ENCODE data around the gene SYNE1. TPM values are rescaled to one million over a fixed set of nuclear protein-coding genes. Genes with fewer than 3 reads are reported as not detected.
"Not testable (repeated sequence)": the region's sequence is repeated elsewhere in the genome, so short reads cannot be mapped to it uniquely, and the experiment has no call there.

The SYNE1 gene
- total and polyA plus RNA-seq, 11 donors = 25.0 to 178 (median 112) TPM

DNA sequence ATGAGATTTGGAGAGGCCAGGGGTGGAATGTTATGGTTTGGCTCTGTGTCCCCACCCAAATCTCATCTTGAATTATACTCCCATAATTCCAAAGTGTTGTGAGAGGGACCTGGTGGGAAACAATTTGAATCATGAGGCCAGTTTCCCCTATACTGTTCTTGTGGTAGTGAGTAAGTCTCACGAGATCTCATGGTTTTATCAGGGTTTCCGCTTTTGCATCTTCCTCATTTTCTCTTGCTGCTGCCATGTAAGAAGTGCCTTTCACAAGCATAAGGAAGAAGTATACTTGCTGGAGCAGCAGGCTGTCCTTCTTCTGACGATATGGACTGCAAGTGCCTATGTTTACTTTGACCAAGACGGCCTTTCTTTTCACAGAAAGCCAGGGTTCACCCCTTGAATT is 559.2 kb downstream of the SYNE1 start:
- peaks cover 0 to 26% (median 12%) of the 10 kb centered on the region in 12 donors for H3K9me3 ChIP-seq
- no peaks in the 10 kb centered on the region for H3K4me1 ChIP-seq
- no peak for ATAC-seq
- no peak overlapping the region for H3K4me3 ChIP-seq
- no peak overlapping the region for H3K27ac ChIP-seq
- DNase-seq = no peak
- 84 to 93% (median 88%) methylated on average over 4 of the region's 4 CpGs for whole genome bisulfite sequencing, 4 donors
- H3K27me3 ChIP-seq = no peaks in the 10 kb centered on the region
- intact Hi-C loops (cut with DNase I) = no loop called here
- no peaks in the 10 kb centered on the region for H3K36me3 ChIP-seq
- TF ChIP-seq, protein P1, sequence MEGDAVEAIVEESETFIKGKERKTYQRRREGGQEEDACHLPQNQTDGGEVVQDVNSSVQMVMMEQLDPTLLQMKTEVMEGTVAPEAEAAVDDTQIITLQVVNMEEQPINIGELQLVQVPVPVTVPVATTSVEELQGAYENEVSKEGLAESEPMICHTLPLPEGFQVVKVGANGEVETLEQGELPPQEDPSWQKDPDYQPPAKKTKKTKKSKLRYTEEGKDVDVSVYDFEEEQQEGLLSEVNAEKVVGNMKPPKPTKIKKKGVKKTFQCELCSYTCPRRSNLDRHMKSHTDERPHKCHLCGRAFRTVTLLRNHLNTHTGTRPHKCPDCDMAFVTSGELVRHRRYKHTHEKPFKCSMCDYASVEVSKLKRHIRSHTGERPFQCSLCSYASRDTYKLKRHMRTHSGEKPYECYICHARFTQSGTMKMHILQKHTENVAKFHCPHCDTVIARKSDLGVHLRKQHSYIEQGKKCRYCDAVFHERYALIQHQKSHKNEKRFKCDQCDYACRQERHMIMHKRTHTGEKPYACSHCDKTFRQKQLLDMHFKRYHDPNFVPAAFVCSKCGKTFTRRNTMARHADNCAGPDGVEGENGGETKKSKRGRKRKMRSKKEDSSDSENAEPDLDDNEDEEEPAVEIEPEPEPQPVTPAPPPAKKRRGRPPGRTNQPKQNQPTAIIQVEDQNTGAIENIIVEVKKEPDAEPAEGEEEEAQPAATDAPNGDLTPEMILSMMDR (IDR thresholded peaks at IDR 0.05) = no peak
- no peak for TF ChIP-seq POLR2A (IDR thresholded peaks at IDR 0.05)

DNA sequence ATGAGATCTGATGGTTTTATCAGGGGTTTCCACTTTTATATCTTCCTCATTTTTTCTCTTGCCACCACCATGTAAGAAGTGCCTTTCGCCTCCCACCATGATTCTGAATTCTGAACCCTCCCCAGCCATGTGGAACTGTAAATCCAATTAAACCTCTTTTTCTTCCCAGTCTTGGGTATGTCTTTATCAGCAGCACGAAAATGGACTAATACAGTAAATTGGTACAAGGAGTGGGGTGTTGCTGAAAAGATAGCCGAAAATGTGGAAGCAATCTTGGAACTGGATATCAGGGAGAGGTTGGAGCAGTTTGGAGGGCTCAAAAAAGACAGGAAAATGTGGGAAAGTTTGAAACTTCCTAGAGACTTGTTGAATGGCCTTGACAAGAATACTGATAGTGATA is 560.9 kb downstream of the SYNE1 start:
- H3K36me3 ChIP-seq; ATAC-seq; DNase-seq; H3K4me3 ChIP-seq; H3K27me3 ChIP-seq; H3K27ac ChIP-seq; intact Hi-C loops (cut with DNase I): not testable (repeated sequence)
- peaks cover 0 to 13% (median 0%) of the 10 kb centered on the region in 12 donors for H3K4me1 ChIP-seq
- WGBS, 4 donors = 69 to 87% (median 77%) methylated on average over 3 of the region's 3 CpGs
- peaks cover 0 to 26% (median 11%) of the 10 kb centered on the region in 12 donors for H3K9me3 ChIP-seq

DNA sequence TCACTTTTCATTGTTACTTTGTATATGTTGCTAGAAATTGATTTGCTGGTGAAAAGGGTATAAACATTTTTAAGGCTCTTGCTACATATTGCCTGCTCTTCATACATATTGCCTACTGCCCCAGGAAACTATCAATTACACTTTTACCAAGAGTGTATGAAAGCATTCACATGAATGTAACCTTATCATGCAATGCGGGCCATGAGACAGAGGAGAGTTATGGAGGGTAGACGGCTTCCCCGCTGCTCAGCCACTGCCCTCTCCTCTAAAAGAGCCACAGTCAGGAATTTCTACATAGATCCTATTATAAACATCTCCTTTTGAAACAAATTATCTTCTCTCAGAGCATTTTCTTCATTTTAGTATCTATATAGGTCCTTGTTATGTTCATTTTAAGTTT is 565.3 kb downstream of the SYNE1 start:
- 51 to 75% (median 66%) methylated on average over 3 of the region's 3 CpGs for WGBS, 4 donors
- no peaks in the 10 kb centered on the region for H3K36me3 ChIP-seq
- no peak overlapping the region for H3K27ac ChIP-seq
- peaks cover 0 to 25% (median 10%) of the 10 kb centered on the region in 12 donors for H3K9me3 ChIP-seq
- ATAC-seq (no peak), DNase-seq (no peak)
- intact Hi-C loops (cut with DNase I) = no loop called here
- H3K27me3 ChIP-seq = no peaks in the 10 kb centered on the region
- TF ChIP-seq, protein P1 (IDR thresholded peaks at IDR 0.05) = no peak
- TF ChIP-seq POLR2A (IDR thresholded peaks at IDR 0.05) = no peak
- H3K4me1 ChIP-seq = peaks cover 0 to 24% (median 3%) of the 10 kb centered on the region in 12 donors
- H3K4me3 ChIP-seq = no peak overlapping the region

Other genes starting within 250 kb of the SYNE1 start
- gene MYCT1, start 60.5 kb upstream of the SYNE1 start, total RNA-seq = 10 to 100 TPM in 8 of 9 donors, 1 to 10 TPM in 1; 8.4 to 20.8 (median 15.8) TPM
- 10 to 100 TPM; 13.6 to 13.7 TPM for gene MYCT1, start 60.5 kb upstream of the SYNE1 start, polyA plus RNA-seq
- gene VIP, start 113.4 kb upstream of the SYNE1 start, total RNA-seq = under 1 TPM in 6 of 9 donors, not detected in 3; 0.29 to 0.65 (median 0.46) TPM
- 1 to 10 TPM in 1 of 2 donors, under 1 TPM in 1; 0.29 to 3.9 TPM for gene VIP, start 113.4 kb upstream of the SYNE1 start, polyA plus RNA-seq

Measured in heart left ventricle (tissue), 16 donors.